Aorta (tissue), 5 donors: Measurements from ENCODE around the gene TMEM94. TPM values are rescaled to one million over a fixed set of nuclear protein-coding genes. Genes with fewer than 3 reads are reported as not detected.
A peak's percentile ranks its signal among the peaks of the same experiment; 100 is the strongest.

Experiments used
- ATAC-seq: fragments of 200-7000 bp; cut with Tn5 transposase; one replicate; pipeline ENCODE4 v1.9.1; 2022; ENCODE audit warnings: moderate library complexity; ENCODE audit not compliant: low FRiP score
- DNase-seq, 2 donors: peaks; one replicate each; pipeline ENCODE4 v3.0.0-alpha.2; 2020
- H3K27ac ChIP-seq, 2 donors: one replicate each; pipeline ENCODE4 v1.5.1; 2013; ENCODE audit warnings: low read length in 2 of 2, mild to moderate bottlenecking in 2 of 2, moderate library complexity in 2 of 2, control low read depth in 1 of 2, inconsistent platforms in 1 of 2, low read depth in 1 of 2
- H3K27me3 ChIP-seq, 2 donors: one replicate each; pipeline ENCODE4 v1.6.1; 2013; ENCODE audit warnings: control low read depth in 1 of 2, low read length in 1 of 2, mild to moderate bottlenecking in 1 of 2, moderate library complexity in 1 of 2; ENCODE audit not compliant: insufficient read depth in 2 of 2, control insufficient read depth in 1 of 2
- H3K36me3 ChIP-seq, 2 donors: one replicate each; pipeline ENCODE4 v1.6.1; 2013; ENCODE audit warnings: control low read depth in 1 of 2, low read length in 1 of 2, mild to moderate bottlenecking in 1 of 2; ENCODE audit not compliant: insufficient read depth in 2 of 2, control insufficient read depth in 1 of 2
- H3K4me1 ChIP-seq, 2 donors: one replicate each; pipeline ENCODE4 v1.6.1; 2013; ENCODE audit warnings: low read length in 2 of 2, control low read depth in 1 of 2, mild to moderate bottlenecking in 1 of 2, moderate library complexity in 1 of 2; ENCODE audit not compliant: insufficient read depth in 2 of 2, control insufficient read depth in 1 of 2
- H3K4me3 ChIP-seq, 2 donors: one replicate each; pipeline ENCODE4 v1.5.1; 2013; ENCODE audit warnings: low read length in 2 of 2, control low read depth in 1 of 2, mild to moderate bottlenecking in 1 of 2
- H3K9me3 ChIP-seq: one replicate; pipeline ENCODE4 v1.6.1; 2013; ENCODE audit warnings: mild to moderate bottlenecking, low read length; ENCODE audit not compliant: control insufficient read depth
- WGBS, 2 donors: extraction: QIAGEN DNeasy Blood & Tissue Kit; methylation state at CpG; one replicate each; pipeline ENCODE4 v1.1.7; 2013; 5-methylcytosine and 5-hydroxymethylcytosine counted together
- intact Hi-C, 2 donors: fragments of 100-400 bp; cut with DNase I; formaldehyde crosslinking; loops; one replicate each; pipeline versions ENCODE4 v1.14.2 to v1.15.0; 2022
- polyA plus RNA-seq, 2 donors: library from polyadenylated mRNA; stranded (reverse); fragments of 200-250 nt; gene quantifications; one replicate each; pipeline ENCODE4 v1.2.3, GENCODE V29; 2013
- total RNA-seq, 2 donors: library from RNA; stranded (reverse); fragmentation: NEBNext Ultra II Directional; extraction: Animal tissue kit (Norgen Biotek cat#: 25700); gene quantifications; one replicate each; pipeline ENCODE4 v1.2.1, GENCODE V29; 2021
- donor health status: healthy with polysubstance abuse.
- donor health status: Bipolar disorder and iron deficiency.
- donor health status: DM: no; HTN: no; CAD: no.
- donor health status: DM: no; HTN: no; CAD: no.
- donor health status: DM: yes; HTN: yes; CAD: no.

Gene TMEM94
- total and polyA plus RNA-seq, 4 donors: 19.5 to 74.8 (median 53.1) TPM

- H3K27ac ChIP-seq: no peak overlapping the region
- ATAC-seq (peak; percentile 5), DNase-seq (no peak)
- H3K36me3 ChIP-seq: no peaks in the 10 kb centered on the region
- H3K4me1 ChIP-seq: no peaks in the 10 kb centered on the region
- peak overlapping the region; percentile 56 to 57 for H3K4me3 ChIP-seq
- no peaks in the 10 kb centered on the region for H3K27me3 ChIP-seq
- 1 to 2% methylated on average over 56 to 60 of the region's 60 CpGs for WGBS, 2 donors
- no peaks in the 10 kb centered on the region for H3K9me3 ChIP-seq
- intact Hi-C loops: no loop called here
These were observed 69.5 kb downstream of the TMEM94 start for GRCh38 chr17:75525806-75526554.

- no peak overlapping the region for H3K4me3 ChIP-seq
- no peaks in the 10 kb centered on the region for H3K27me3 ChIP-seq
- H3K4me1 ChIP-seq: no peaks in the 10 kb centered on the region
- H3K27ac ChIP-seq: no peak overlapping the region
- no peaks in the 10 kb centered on the region for H3K36me3 ChIP-seq
- 63 to 67% methylated on average over 13 of the region's 13 CpGs for WGBS, 2 donors
- intact Hi-C loops: no loop called here
- ATAC-seq (no peak), DNase-seq (no peak)
- H3K9me3 ChIP-seq: no peaks in the 10 kb centered on the region
These were observed 70.3 kb downstream of the TMEM94 start for GRCh38 chr17:75526555-75527270.

DNA sequence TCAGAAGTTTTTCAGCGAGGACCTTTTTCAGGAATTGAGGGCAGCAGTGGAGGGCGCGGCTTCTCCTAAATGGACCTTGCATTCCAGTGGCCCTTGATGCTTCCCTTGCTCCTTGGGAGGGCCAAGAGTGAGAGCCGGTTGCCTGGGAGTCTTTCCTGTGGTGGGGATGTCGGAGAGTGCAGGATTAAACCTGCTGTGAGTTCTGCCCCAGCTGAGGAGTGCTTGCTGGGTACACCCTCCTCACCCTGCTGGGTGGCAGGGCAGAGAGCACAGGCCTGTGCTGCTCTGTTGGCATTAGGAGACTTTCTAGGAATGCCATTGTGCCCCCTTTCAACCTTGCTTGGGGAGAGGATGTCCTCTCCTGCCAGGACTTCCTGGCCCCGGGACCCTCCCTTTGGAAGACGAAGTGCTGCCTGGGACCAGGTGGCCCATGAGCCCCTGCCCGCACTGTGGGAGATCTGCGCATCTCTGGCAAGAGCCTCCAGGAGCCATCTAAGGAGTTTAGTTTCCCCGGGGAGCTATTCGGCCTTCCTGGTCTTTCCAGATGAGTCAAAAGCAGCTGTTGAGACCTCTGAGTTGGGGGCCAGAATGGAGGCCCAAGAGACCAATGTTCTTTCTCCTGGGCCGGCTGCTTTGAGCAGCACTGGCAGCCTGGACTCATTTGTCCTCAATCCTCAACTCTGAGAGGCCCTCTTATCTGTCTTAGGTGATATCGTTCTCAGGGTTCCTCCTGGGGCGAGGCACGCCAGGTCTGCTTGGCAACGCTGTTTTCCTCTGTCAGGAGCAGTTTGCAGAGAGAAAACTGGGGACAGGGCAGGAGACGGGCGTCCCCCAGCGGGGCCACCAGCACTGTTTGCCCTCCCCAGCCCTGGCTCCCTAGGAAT, 74.6 kb downstream of the TMEM94 start:
- DNase-seq (no peak), ATAC-seq (no peak)
- 88 to 89% methylated on average over 18 to 19 of the region's 19 CpGs for WGBS, 2 donors
- H3K36me3 ChIP-seq: no peaks in the 10 kb centered on the region
- no peaks in the 10 kb centered on the region for H3K9me3 ChIP-seq
- H3K27ac ChIP-seq: no peak overlapping the region
- no peaks in the 10 kb centered on the region for H3K27me3 ChIP-seq
- H3K4me1 ChIP-seq: no peaks in the 10 kb centered on the region
- no peak overlapping the region for H3K4me3 ChIP-seq
- intact Hi-C loops: no loop called here

DNA sequence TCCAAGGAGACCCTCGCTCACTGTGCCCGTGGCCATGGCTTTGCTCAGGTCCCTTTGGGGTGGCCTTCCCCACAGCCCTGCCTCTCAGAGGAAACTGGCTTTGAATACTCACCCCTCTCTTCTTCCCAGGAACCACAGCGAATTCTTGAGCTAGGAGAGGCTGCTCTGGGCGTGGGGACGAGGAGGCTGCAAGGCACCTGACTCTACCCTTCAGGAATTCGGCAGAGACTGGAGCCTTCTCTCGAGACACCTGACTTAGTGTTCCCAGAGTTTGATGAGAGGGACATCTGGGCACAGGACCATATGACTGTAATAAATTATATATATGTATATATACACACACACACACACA, 75.3 kb downstream of the TMEM94 start:
- no peaks in the 10 kb centered on the region for H3K4me1 ChIP-seq
- H3K4me3 ChIP-seq: no peak overlapping the region
- DNase-seq: no peak
- WGBS, 2 donors: 91 to 92% methylated on average over 7 of the region's 7 CpGs
- H3K36me3 ChIP-seq: no peaks in the 10 kb centered on the region
- no peaks in the 10 kb centered on the region for H3K9me3 ChIP-seq
- H3K27me3 ChIP-seq: no peaks in the 10 kb centered on the region
- intact Hi-C loops: no loop called here
- no peak overlapping the region for H3K27ac ChIP-seq
- no peak for ATAC-seq

- no peak overlapping the region for H3K4me3 ChIP-seq
These were observed 78.7 kb downstream of the TMEM94 start for GRCh38 chr17:75535119-75535537.

DNA sequence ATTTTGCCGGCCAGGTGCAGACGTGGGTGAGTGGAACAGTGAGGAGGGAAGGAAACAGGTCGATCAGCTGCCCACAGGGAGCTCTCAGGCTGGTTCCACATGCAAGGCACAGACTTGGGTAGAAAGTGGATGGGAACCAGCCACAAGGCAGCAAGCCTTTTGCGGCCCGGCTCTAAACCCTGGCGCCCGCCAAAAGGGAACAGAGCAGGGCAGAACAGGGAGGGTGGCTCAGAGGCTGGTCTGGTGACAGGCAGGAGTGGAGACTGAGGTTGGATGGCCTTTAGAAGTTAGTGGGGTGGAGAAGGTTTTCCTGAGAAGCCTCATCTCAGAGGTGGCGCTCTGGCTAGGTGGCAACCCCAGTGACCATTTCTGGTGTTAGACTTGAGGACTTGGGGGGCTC, 79.4 kb downstream of the TMEM94 start:
- Histone ChIP-seq H3K27me3 (no peaks in the 10 kb centered on the region), H3K4me1 (no peaks in the 10 kb centered on the region), H3K27ac (no peak overlapping the region), H3K36me3 (no peaks in the 10 kb centered on the region), H3K9me3 (no peaks in the 10 kb centered on the region), H3K4me3 (no peak overlapping the region)
- ATAC-seq: no peak
- no peak for DNase-seq
- intact Hi-C loops: no loop called here
- WGBS, 2 donors: 90 to 93% methylated on average over 8 of the region's 8 CpGs

More at GRCh38 chr17:75535119-75535537, 78.7 kb downstream of the TMEM94 start:
- 89 to 94% methylated on average over 15 of the region's 15 CpGs for WGBS, 2 donors
- no peaks in the 10 kb centered on the region for H3K27me3 ChIP-seq
- intact Hi-C loops: no loop called here
- H3K36me3 ChIP-seq: no peaks in the 10 kb centered on the region
- H3K9me3 ChIP-seq: no peaks in the 10 kb centered on the region
- no peaks in the 10 kb centered on the region for H3K4me1 ChIP-seq
- ATAC-seq (no peak), DNase-seq (no peak)
- H3K27ac ChIP-seq: no peak overlapping the region

DNA sequence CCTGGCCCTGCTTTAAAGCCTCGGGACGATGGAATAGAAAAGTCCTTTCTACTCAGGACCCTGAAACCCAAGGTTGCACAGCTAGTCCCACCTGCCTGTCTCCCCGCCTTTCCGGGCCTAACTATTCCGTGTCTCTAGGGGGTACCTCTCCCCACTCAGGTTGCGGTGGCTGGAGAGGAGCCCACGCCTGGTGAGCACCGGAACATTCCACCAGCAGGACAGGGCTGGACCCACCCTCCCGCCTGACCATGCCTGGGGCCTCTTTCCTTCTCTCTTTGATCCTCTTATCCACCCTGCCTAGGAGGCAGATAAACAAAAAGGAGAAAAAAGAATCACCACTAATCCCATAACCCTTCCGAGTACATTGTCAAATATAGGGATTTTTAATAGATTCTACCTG, 79.9 kb downstream of the TMEM94 start:
- intact Hi-C loops: no loop called here
- WGBS, 2 donors: 83 to 90% methylated on average over 10 of the region's 10 CpGs

DNA sequence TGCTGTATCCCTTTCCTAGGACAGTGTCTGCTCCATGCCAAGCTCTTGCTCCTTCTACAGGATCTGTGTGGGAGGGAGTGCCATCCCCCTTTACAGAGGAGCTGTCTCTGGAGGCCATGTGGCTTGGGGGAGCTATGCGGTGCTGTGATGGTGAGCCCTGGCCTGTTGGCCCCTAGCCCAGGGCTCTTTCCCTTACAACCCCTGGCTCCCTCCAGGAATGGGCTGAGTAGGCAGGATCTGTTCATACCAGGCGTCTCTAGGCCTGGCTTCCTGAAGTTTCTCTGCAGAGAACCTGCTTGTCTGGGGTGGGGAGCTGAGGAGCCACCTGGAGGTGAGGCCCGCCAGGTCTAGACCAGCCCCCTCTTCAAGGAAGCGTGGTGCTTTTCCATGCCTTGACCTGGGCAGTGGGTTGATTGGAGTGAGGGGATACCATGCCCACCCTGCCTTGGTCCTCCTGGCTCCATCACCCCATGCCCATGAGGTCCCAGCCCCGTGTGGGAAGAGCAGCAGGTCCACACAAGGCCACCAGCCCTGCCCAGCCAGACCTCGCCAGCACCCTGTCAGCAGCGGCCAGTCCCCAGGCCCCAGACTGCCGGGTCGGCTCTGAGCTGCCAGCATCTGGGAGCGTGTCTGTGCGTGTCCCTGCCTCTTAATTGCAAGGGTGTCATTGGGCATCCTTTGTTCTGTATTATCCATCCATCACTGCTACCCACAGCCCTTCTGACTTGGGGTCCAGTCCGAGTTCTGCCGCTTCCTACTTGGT, 83.7 kb downstream of the TMEM94 start:
- DNase-seq (no peak), ATAC-seq (no peak)
- intact Hi-C loops: no loop called here
- 86 to 89% methylated on average over 13 of the region's 13 CpGs for WGBS, 2 donors
- Histone ChIP-seq H3K4me3 (no peak overlapping the region), H3K9me3 (no peaks in the 10 kb centered on the region), H3K27ac (no peak overlapping the region), H3K36me3 (no peaks in the 10 kb centered on the region), H3K27me3 (no peaks in the 10 kb centered on the region), H3K4me1 (no peaks in the 10 kb centered on the region)

More for the DNA sequence above, 79.9 kb downstream of the TMEM94 start:
- no peaks in the 10 kb centered on the region for H3K27me3 ChIP-seq
- H3K9me3 ChIP-seq: no peaks in the 10 kb centered on the region
- H3K4me1 ChIP-seq: no peaks in the 10 kb centered on the region
- no peak overlapping the region for H3K27ac ChIP-seq
- no peak overlapping the region for H3K4me3 ChIP-seq
- H3K36me3 ChIP-seq: no peaks in the 10 kb centered on the region
- DNase-seq: no peak
- ATAC-seq: no peak
